HepG2 (cell line): ENCODE measurements around the gene ZSCAN31. TPM values are rescaled to one million over a fixed set of nuclear protein-coding genes. Genes with fewer than 3 reads are reported as not detected.

ENCODE experiments used
- ARNTL ChIP-seq: sonication (generic); formaldehyde crosslinking; IDR thresholded peaks from 2 replicates; pipeline ENCODE4 v1.4.0; 2020; ENCODE audit warnings: mild to moderate bottlenecking, missing genetic modification reagents
- FOXA1 ChIP-seq, 2 experiments: fragments of 450-650 bp in 1 of 2; sonication (generic) in 1 of 2; formaldehyde crosslinking in 1 of 2; IDR thresholded peaks; 2 replicates each; pipeline versions ENCODE4 v1.4.0 to v1.6.1; 2016 to 2020; ENCODE audit warnings: missing genetic modification reagents in 1 of 2
- GZF1 ChIP-seq: sonication (generic); formaldehyde crosslinking; IDR thresholded peaks from 2 replicates; pipeline ENCODE4 v1.5.1; 2020; ENCODE audit warnings: mild to moderate bottlenecking, missing genetic modification reagents
- IRF2 ChIP-seq: IDR thresholded peaks from 2 replicates; pipeline ENCODE4 v1.6.1; 2018; ENCODE audit warnings: missing genetic modification reagents, missing compliant biosample characterization
- RFXAP ChIP-seq: sonication (generic); formaldehyde crosslinking; IDR thresholded peaks from 2 replicates; pipeline ENCODE4 v1.4.0; 2020; ENCODE audit warnings: missing genetic modification reagents, borderline replicate concordance
- SALL2 ChIP-seq: sonication (generic); formaldehyde crosslinking; IDR thresholded peaks from 2 replicates; pipeline ENCODE4 v1.8.1; 2023; ENCODE audit warnings: mild to moderate bottlenecking, missing genetic modification reagents, inconsistent platforms
- SMC3 ChIP-seq: IDR thresholded peaks from 2 replicates; pipeline ENCODE4 v1.6.1; 2011; ENCODE audit warnings: low read length, improper control_type of control experiment
- ZNF263 ChIP-seq: sonication (generic); formaldehyde crosslinking; IDR thresholded peaks from 2 replicates; pipeline ENCODE4 v1.4.0; 2020; ENCODE audit warnings: missing genetic modification reagents
- ZSCAN30 ChIP-seq: sonication (generic); formaldehyde crosslinking; IDR thresholded peaks from 2 replicates; pipeline ENCODE4 v1.5.0; 2020; ENCODE audit warnings: mild to moderate bottlenecking, missing genetic modification reagents
- polyA plus RNA-seq, 8 experiments: library from polyadenylated mRNA; depleted of rRNA in 3 of 8; stranded (reverse) in 7 of 8; unstranded in 1 of 8; fragments of >200 nt; fragmentation: Illumina TruSeq in 4 of 8; extraction: Trizol in 4 of 8; gene quantifications; 2 replicates each; pipeline versions ENCODE4 v1.2.1 to v1.2.3, GENCODE V29; 2011 to 2016; ENCODE audit warnings: low read depth in 4 of 8, missing spikeins in 1 of 8, mixed read lengths in 1 of 8; ENCODE audit not compliant: insufficient read depth in 1 of 8
- total RNA-seq, 5 experiments: library from RNA; depleted of rRNA; stranded (reverse); fragments of >200 nt; fragmentation: Illumina TruSeq; extraction: Trizol; gene quantifications; 2 replicates each; pipeline ENCODE4 v1.2.3, GENCODE V29; 2016; ENCODE audit warnings: low read depth in 1 of 5
- TF ChIP-seq, protein P1 (sequence below): sonication (generic); formaldehyde crosslinking; IDR thresholded peaks from 2 replicates; pipeline ENCODE4 v1.5.1; 2020; ENCODE audit warnings: mild to moderate bottlenecking, moderate library complexity, missing genetic modification reagents
- TF ChIP-seq, protein P2 (sequence below): IDR thresholded peaks from 2 replicates; pipeline ENCODE4 v1.6.1; 2016; ENCODE audit warnings: low read depth, borderline replicate concordance
- TF ChIP-seq, protein P3 (sequence below): sonication (generic); formaldehyde crosslinking; IDR thresholded peaks from 2 replicates; pipeline ENCODE4 v1.8.0; 2022; ENCODE audit warnings: missing genetic modification reagents, low read depth, mild to moderate bottlenecking, borderline replicate concordance
- TF ChIP-seq, protein P4 (sequence below): sonication (generic); formaldehyde crosslinking; conservative IDR thresholded peaks from 2 replicates; pipeline ENCODE4 v1.5.0; 2020; ENCODE audit warnings: missing genetic modification reagents
- TF ChIP-seq, protein P5 (sequence below): IDR thresholded peaks from 2 replicates; pipeline ENCODE4 v1.4.0; 2020; ENCODE audit warnings: mild to moderate bottlenecking, missing genetic modification reagents
- TF ChIP-seq, protein P6 (sequence below): sonication (generic); formaldehyde crosslinking; IDR thresholded peaks from 2 replicates; pipeline ENCODE4 v1.4.0; 2020; ENCODE audit warnings: missing genetic modification reagents
- TF ChIP-seq, protein P7 (sequence below): sonication (generic); formaldehyde crosslinking; IDR thresholded peaks from 2 replicates; pipeline ENCODE4 v1.5.0; 2020; ENCODE audit warnings: mild to moderate bottlenecking, missing genetic modification reagents

The ZSCAN31 gene
- total and polyA plus RNA-seq, 2 of the 13 experiments (the other 11 are each of a cell fraction or from before 2014, with no cell fraction given) = 5.3 to 6.2 TPM

DNA sequence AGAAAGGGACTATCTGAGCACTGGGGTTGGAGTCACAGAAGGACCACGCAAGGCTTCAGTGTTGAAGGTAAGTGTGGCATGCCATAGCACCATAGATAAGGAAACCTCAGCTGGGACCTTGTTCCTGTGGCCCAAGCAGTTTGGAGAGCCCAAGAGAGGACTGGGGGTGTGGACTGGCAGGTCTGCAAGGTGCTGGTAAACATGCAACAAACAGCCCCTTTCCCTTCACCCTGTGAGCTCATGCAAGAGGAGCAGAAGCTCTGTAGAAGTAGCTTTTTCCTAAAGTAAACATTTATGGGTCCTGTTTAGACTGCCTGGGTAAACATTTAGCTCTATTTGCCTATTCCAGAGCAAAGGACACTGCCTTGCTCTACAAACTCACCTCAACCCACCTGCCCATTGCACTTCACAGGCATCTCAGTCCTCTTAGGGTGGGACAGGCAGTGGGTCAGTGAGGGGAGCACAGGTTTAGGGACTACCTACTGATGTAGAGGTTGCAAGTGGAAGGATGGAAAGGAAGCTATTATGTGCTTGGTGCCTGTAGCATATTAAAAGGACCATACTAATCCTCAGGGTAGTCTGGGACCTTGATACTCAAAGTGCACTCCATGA is 12.0 kb downstream of the ZSCAN31 start (continued):
- TF ChIP-seq, protein P1, sequence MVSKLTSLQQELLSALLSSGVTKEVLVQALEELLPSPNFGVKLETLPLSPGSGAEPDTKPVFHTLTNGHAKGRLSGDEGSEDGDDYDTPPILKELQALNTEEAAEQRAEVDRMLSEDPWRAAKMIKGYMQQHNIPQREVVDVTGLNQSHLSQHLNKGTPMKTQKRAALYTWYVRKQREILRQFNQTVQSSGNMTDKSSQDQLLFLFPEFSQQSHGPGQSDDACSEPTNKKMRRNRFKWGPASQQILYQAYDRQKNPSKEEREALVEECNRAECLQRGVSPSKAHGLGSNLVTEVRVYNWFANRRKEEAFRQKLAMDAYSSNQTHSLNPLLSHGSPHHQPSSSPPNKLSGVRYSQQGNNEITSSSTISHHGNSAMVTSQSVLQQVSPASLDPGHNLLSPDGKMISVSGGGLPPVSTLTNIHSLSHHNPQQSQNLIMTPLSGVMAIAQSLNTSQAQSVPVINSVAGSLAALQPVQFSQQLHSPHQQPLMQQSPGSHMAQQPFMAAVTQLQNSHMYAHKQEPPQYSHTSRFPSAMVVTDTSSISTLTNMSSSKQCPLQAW = peak; percentile 84
- TF ChIP-seq, protein P2, sequence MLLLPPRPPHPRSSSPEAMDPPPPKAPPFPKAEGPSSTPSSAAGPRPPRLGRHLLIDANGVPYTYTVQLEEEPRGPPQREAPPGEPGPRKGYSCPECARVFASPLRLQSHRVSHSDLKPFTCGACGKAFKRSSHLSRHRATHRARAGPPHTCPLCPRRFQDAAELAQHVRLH = peak; percentile 75; the same call in 1 of the 2 replicates
- TF ChIP-seq, protein P3, sequence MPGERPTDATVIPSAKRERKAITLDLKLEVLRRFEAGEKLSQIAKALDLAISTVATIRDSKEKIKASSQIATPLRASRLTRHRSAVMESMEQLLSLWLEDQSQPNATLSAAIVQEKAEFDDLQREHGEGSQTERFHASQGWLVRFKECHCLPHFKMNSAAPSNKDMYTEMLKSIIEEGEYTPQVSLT (CRISPR knock-in tag) = no peak
- TF ChIP-seq ZNF263 (CRISPR knock-in tag) = peak; percentile 91
- TF ChIP-seq ARNTL (CRISPR knock-in tag) = peak; percentile 63; the same call in 1 of the 2 replicates
- TF ChIP-seq, protein P4, sequence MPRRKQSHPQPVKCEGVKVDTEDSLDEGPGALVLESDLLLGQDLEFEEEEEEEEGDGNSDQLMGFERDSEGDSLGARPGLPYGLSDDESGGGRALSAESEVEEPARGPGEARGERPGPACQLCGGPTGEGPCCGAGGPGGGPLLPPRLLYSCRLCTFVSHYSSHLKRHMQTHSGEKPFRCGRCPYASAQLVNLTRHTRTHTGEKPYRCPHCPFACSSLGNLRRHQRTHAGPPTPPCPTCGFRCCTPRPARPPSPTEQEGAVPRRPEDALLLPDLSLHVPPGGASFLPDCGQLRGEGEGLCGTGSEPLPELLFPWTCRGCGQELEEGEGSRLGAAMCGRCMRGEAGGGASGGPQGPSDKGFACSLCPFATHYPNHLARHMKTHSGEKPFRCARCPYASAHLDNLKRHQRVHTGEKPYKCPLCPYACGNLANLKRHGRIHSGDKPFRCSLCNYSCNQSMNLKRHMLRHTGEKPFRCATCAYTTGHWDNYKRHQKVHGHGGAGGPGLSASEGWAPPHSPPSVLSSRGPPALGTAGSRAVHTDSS (CRISPR knock-in tag) = no peak
- no peak for TF ChIP-seq GZF1 (CRISPR knock-in tag)
- no peak for TF ChIP-seq ZSCAN30 (CRISPR knock-in tag)
- TF ChIP-seq SMC3 = peak; percentile 7; the same call in 1 of the 2 replicates
- peak; percentile 77; the same call in 1 of the 2 replicates for TF ChIP-seq IRF2 (CRISPR knock-in tag)
- TF ChIP-seq SALL2 (CRISPR knock-in tag) = no peak
- TF ChIP-seq, protein P5, sequence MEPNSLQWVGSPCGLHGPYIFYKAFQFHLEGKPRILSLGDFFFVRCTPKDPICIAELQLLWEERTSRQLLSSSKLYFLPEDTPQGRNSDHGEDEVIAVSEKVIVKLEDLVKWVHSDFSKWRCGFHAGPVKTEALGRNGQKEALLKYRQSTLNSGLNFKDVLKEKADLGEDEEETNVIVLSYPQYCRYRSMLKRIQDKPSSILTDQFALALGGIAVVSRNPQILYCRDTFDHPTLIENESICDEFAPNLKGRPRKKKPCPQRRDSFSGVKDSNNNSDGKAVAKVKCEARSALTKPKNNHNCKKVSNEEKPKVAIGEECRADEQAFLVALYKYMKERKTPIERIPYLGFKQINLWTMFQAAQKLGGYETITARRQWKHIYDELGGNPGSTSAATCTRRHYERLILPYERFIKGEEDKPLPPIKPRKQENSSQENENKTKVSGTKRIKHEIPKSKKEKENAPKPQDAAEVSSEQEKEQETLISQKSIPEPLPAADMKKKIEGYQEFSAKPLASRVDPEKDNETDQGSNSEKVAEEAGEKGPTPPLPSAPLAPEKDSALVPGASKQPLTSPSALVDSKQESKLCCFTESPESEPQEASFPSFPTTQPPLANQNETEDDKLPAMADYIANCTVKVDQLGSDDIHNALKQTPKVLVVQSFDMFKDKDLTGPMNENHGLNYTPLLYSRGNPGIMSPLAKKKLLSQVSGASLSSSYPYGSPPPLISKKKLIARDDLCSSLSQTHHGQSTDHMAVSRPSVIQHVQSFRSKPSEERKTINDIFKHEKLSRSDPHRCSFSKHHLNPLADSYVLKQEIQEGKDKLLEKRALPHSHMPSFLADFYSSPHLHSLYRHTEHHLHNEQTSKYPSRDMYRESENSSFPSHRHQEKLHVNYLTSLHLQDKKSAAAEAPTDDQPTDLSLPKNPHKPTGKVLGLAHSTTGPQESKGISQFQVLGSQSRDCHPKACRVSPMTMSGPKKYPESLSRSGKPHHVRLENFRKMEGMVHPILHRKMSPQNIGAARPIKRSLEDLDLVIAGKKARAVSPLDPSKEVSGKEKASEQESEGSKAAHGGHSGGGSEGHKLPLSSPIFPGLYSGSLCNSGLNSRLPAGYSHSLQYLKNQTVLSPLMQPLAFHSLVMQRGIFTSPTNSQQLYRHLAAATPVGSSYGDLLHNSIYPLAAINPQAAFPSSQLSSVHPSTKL (CRISPR knock-in tag) = peak; percentile 87
- TF ChIP-seq FOXA1 (IDR thresholded peaks at IDR 0.05) = peak; percentile 64; the same call in 1 of the 2 replicates
- peak; percentile 78 for TF ChIP-seq FOXA1 (CRISPR knock-in tag; IDR thresholded peaks at IDR 0.05)
- TF ChIP-seq, protein P6, sequence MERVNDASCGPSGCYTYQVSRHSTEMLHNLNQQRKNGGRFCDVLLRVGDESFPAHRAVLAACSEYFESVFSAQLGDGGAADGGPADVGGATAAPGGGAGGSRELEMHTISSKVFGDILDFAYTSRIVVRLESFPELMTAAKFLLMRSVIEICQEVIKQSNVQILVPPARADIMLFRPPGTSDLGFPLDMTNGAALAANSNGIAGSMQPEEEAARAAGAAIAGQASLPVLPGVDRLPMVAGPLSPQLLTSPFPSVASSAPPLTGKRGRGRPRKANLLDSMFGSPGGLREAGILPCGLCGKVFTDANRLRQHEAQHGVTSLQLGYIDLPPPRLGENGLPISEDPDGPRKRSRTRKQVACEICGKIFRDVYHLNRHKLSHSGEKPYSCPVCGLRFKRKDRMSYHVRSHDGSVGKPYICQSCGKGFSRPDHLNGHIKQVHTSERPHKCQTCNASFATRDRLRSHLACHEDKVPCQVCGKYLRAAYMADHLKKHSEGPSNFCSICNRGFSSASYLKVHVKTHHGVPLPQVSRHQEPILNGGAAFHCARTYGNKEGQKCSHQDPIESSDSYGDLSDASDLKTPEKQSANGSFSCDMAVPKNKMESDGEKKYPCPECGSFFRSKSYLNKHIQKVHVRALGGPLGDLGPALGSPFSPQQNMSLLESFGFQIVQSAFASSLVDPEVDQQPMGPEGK (CRISPR knock-in tag) = peak; percentile 36; the same call in 1 of the 2 replicates
- peak; percentile 47; the same call in 1 of the 2 replicates for TF ChIP-seq RFXAP (CRISPR knock-in tag)
- TF ChIP-seq, protein P7, sequence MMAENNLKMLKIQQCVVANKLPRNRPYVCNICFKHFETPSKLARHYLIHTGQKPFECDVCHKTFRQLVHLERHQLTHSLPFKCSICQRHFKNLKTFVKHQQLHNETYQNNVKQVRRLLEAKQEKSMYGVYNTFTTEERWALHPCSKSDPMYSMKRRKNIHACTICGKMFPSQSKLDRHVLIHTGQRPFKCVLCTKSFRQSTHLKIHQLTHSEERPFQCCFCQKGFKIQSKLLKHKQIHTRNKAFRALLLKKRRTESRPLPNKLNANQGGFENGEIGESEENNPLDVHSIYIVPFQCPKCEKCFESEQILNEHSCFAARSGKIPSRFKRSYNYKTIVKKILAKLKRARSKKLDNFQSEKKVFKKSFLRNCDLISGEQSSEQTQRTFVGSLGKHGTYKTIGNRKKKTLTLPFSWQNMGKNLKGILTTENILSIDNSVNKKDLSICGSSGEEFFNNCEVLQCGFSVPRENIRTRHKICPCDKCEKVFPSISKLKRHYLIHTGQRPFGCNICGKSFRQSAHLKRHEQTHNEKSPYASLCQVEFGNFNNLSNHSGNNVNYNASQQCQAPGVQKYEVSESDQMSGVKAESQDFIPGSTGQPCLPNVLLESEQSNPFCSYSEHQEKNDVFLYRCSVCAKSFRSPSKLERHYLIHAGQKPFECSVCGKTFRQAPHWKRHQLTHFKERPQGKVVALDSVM (CRISPR knock-in tag) = no peak
